ENCODE measurements around the gene RNF38.
"Not testable (repeated sequence)": the region's sequence is repeated elsewhere in the genome, so short reads cannot be mapped to it uniquely, and the experiment has no call there.

Gene RNF38

GRCh38 chr9:36399980-36400331, at the start of gene RNF38:
Gene RNF38, minus strand, starts transcription at chr9:36400269. Its CDS starts 161 bp downstream, at chr9:36400108.
- DNase-seq (ENCODE audit: low spot score): no peak

GRCh38 chr9:36448555-36448954, 48.5 kb upstream of the RNF38 start:
- not testable (repeated sequence) for DNase-seq (ENCODE audit: low spot score)

GRCh38 chr9:36448017-36448416, 47.9 kb upstream of the RNF38 start:
- no peak for DNase-seq (ENCODE audit: low spot score)

GRCh38 chr9:36446678-36447077, 46.6 kb upstream of the RNF38 start:
- not testable (repeated sequence) for DNase-seq (ENCODE audit: low spot score)

- DNase-seq (ENCODE audit: low spot score): no peak
Measured at GRCh38 chr9:36445800-36446361, 45.8 kb upstream of the RNF38 start.

- no peak for DNase-seq (ENCODE audit: low spot score)
Measured at GRCh38 chr9:36444203-36444602, 44.1 kb upstream of the RNF38 start.

GRCh38 chr9:36443581-36443980, 43.5 kb upstream of the RNF38 start:
- no peak for DNase-seq (ENCODE audit: low spot score)

- no peak for DNase-seq (ENCODE audit: low spot score)
Measured at GRCh38 chr9:36442710-36443109, 42.6 kb upstream of the RNF38 start.

GRCh38 chr9:36441966-36442365, 41.9 kb upstream of the RNF38 start:
- DNase-seq (ENCODE audit: low spot score): no peak

GRCh38 chr9:36438536-36439236, 38.6 kb upstream of the RNF38 start:
- DNase-seq (ENCODE audit: low spot score): no peak

- DNase-seq (ENCODE audit: low spot score): no peak
Measured at GRCh38 chr9:36437790-36438189, 37.7 kb upstream of the RNF38 start.

GRCh38 chr9:36436909-36437308, 36.8 kb upstream of the RNF38 start:
- DNase-seq (ENCODE audit: low spot score): no peak

- no peak for DNase-seq (ENCODE audit: low spot score)
Measured at GRCh38 chr9:36433386-36433785, 33.3 kb upstream of the RNF38 start.

- no peak for DNase-seq (ENCODE audit: low spot score)
Measured at GRCh38 chr9:36431078-36431477, 31.0 kb upstream of the RNF38 start.

- no peak for DNase-seq (ENCODE audit: low spot score)
Measured at GRCh38 chr9:36426945-36427344, 26.9 kb upstream of the RNF38 start.

GRCh38 chr9:36426348-36426747, 26.3 kb upstream of the RNF38 start:
- DNase-seq (ENCODE audit: low spot score): no peak

GRCh38 chr9:36424289-36425055, 24.4 kb upstream of the RNF38 start:
- DNase-seq (ENCODE audit: low spot score): no peak

- DNase-seq (ENCODE audit: low spot score): no peak
Measured at GRCh38 chr9:36423206-36423605, 23.1 kb upstream of the RNF38 start.

GRCh38 chr9:36416890-36417289, 16.8 kb upstream of the RNF38 start:
- no peak for DNase-seq (ENCODE audit: low spot score)

- no peak for DNase-seq (ENCODE audit: low spot score)
Measured at GRCh38 chr9:36415822-36416525, 15.9 kb upstream of the RNF38 start.

GRCh38 chr9:36411410-36411809, 11.3 kb upstream of the RNF38 start:
- not testable (repeated sequence) for DNase-seq (ENCODE audit: low spot score)

GRCh38 chr9:36409076-36409475, 9.0 kb upstream of the RNF38 start:
- not testable (repeated sequence) for DNase-seq (ENCODE audit: low spot score)
